GM23248 (cell line): ENCODE data around the gene IVNS1ABP.

Source experiments
- EZH2 ChIP-seq: fragments of 200-600 bp; sonication (generic); IDR thresholded peaks from 2 replicates; pipeline ENCODE4 v1.6.1; 2018; ENCODE audit warnings: antibody characterized with exemption, mild to moderate bottlenecking; ENCODE audit not compliant: insufficient read depth, poor library complexity, severe bottlenecking
- EZH2phosphoT487 ChIP-seq: fragments of 200-600 bp; sonication (generic); IDR thresholded peaks from 2 replicates; pipeline ENCODE4 v1.6.1; 2018; ENCODE audit warnings: antibody characterized with exemption, moderate library complexity, mild to moderate bottlenecking, low read depth; ENCODE audit not compliant: insufficient read depth

DNA sequence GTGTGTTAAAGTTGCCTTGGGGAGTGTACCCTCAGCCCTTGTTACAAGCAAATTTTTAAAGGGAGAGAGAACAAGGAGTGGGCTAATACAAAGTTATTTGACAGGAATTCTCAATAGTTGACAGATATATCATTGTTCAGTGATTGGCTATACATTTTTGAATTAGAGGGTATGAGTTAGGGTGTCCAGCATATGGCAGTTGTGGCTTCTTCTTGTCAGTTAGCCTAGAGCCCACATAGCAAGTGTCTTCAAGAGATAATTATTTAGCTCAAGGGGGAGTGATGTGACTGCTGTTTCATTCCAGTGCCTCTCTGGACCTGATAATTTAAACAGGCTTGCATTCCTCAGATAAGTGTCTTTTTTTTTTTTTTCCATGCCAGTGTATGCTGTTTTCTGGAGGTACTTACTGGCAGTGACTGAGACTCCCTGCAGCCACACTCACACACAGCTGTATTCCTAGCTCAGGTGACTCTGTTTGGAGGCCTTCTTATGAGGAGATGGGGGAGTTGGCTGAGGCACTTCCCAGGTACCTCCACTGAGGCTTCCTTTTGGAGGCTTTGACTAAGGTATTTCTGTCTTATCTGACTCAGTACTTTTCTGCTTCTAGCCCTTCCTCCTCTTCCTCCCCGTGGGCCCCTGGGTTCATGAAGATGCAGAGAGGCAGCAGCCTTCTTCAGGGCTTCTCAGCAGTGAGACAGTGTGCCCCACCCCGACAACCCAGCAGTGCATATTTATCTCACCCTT, 32.3 kb downstream of the IVNS1ABP start:
- no peak for TF ChIP-seq EZH2phosphoT487
- no peak for TF ChIP-seq EZH2
